Mononuclear cell (primary cell): ENCODE results near the gene GHRHR. TPM values are rescaled to one million over a fixed set of nuclear protein-coding genes. Genes with fewer than 3 reads are reported as not detected.

Source experiments
- H3K27me3 ChIP-seq: 2 replicates; pipeline ENCODE4 v1.6.0; 2011; ENCODE audit warnings: low read length, control low read depth; ENCODE audit not compliant: insufficient read depth
- H3K4me1 ChIP-seq: 2 replicates; pipeline ENCODE4 v1.5.1; 2011; ENCODE audit warnings: mild to moderate bottlenecking, low read length, control low read depth; ENCODE audit not compliant: insufficient read depth
- H3K4me3 ChIP-seq: 2 replicates; pipeline ENCODE4 v1.5.1; 2011; ENCODE audit warnings: mild to moderate bottlenecking, low read length, moderate library complexity
- H3K9me3 ChIP-seq: 2 replicates; pipeline ENCODE4 v1.5.1; 2011; ENCODE audit warnings: low read depth, mild to moderate bottlenecking, control low read depth, low read length
- total RNA-seq: library from RNA; depleted of rRNA; stranded (reverse); fragments of >200 nt; gene quantifications from one replicate; pipeline ENCODE4 v1.2.3, GENCODE V29; 2012

GHRHR gene
- total RNA-seq, 1 donor: not detected

DNA sequence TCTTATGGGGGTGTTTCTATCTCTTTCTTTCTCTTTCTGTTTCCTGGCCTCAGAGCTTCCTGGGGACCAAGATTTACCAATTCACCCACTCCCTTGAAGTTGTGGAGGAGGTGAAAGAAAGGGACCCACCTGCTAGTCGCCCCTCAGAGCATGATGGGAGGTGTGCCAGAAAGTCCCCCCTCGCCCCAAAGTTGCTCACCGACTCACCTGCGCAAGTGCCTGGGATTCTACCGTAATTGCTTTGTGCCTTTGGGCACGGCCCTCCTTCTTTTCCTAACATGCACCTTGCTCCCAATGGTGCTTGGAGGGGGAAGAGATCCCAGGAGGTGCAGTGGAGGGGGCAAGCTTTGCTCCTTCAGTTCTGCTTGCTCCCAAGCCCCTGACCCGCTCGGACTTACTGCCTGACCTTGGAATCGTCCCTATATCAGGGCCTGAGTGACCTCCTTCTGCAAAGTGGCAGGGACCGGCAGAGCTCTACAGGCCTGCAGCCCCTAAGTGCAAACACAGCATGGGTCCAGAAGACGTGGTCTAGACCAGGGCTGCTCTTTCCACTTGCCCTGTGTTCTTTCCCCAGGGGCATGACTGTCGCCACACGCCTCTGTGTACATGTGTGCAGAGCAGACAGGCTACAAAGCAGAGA is 39.9 kb upstream of the GHRHR start:
- Histone ChIP-seq H3K9me3 (no peaks in the 10 kb centered on the region), H3K4me1 (no peaks in the 10 kb centered on the region), H3K27me3 (no peaks in the 10 kb centered on the region), H3K4me3 (no peak overlapping the region)

DNA sequence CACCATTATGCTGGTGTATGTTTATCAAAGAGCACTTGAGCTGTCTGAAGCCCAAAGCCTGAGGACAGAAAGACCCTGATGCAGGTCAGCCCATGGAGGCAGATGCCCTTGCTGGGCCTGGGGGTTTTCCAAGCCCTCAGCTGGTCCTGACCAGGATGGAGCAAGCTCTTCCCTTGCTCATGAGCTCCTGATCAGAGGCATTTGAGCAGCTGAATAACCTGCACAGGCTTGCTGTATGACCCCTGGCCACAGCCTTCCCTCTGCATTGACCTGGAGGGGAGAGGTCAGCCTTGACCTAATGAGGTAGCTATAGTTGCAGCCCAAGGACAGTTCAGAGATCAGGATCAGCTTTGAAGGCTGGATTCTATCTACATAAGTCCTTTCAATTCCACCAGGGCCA is 39.1 kb upstream of the GHRHR start:
- no peaks in the 10 kb centered on the region for H3K27me3 ChIP-seq
- no peaks in the 10 kb centered on the region for H3K9me3 ChIP-seq
- H3K4me1 ChIP-seq: no peaks in the 10 kb centered on the region
- no peak overlapping the region for H3K4me3 ChIP-seq

GRCh38 chr7:30925117-30925516 is 38.6 kb upstream of the GHRHR start:
- no peaks in the 10 kb centered on the region for H3K9me3 ChIP-seq
- no peaks in the 10 kb centered on the region for H3K4me1 ChIP-seq
- H3K27me3 ChIP-seq: no peaks in the 10 kb centered on the region
- H3K4me3 ChIP-seq: no peak overlapping the region

- no peak overlapping the region for H3K4me3 ChIP-seq
- no peaks in the 10 kb centered on the region for H3K27me3 ChIP-seq
- H3K9me3 ChIP-seq: no peaks in the 10 kb centered on the region
- no peaks in the 10 kb centered on the region for H3K4me1 ChIP-seq
These were observed 37.8 kb upstream of the GHRHR start for GRCh38 chr7:30925913-30926312.

DNA sequence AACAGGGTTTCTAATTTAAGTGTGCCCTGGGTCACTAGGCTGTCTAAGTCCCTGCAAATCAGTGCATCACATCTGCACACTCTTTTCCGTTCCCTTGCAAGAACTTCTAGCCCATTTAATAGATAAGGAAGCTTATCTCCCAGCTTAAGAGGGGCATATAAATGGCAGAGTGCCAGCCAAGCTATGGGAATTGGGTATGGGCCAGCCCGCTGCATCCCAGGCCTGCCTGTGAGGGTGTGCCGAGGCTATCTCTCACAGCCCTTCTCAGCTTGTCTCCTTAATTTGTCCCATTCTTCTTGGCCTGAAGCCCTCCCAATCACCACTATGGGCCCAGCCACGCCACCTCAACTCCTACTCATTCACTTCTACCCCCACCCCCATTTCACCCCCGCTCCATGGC is 37.4 kb upstream of the GHRHR start:
- Histone ChIP-seq H3K4me3 (no peak overlapping the region), H3K27me3 (no peaks in the 10 kb centered on the region), H3K9me3 (no peaks in the 10 kb centered on the region), H3K4me1 (no peaks in the 10 kb centered on the region)

DNA sequence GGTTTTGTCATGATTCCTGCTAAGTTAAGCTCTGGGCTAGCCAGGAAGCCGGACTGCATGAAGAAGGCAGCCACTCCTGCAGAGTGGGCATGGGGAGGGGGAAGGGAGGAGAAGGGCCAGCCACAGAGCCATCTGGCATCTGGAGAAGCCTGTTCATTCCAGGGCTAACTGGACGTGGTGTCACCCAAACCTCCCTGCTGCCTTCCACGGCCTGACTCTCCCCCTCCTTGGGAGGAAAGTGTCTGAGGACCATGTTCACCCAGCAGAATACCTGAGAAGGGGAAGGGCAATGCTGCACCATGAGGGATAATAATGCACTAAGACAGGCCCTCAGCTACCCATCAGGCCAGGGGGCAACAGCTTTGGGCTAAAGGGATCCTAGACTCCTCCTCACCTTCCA is 36.7 kb upstream of the GHRHR start:
- Histone ChIP-seq H3K27me3 (no peaks in the 10 kb centered on the region), H3K4me1 (no peaks in the 10 kb centered on the region), H3K9me3 (no peaks in the 10 kb centered on the region), H3K4me3 (no peak overlapping the region)

DNA sequence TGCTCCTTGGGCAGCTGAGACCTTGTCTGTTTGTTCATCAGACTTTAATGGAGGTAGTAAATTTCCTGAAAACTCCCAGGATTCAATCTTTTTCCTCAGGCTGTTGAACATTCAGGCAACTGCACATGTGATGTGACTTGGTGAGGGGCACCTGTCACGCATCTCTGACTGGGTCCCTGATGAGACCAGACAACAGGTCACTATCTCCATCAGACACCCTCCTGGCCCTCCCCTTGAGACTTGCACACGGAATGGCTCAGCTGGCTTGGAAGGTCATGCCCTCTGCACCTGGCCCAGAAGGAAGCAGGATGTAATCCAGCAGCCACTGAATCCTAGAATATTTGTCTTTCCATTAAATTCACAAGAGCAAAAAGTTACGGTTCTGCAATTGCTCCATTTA is 36.2 kb upstream of the GHRHR start:
- H3K9me3 ChIP-seq: no peaks in the 10 kb centered on the region
- no peaks in the 10 kb centered on the region for H3K4me1 ChIP-seq
- H3K4me3 ChIP-seq: no peak overlapping the region
- H3K27me3 ChIP-seq: no peaks in the 10 kb centered on the region

GRCh38 chr7:30928254-30928872 is 35.4 kb upstream of the GHRHR start:
- no peak overlapping the region for H3K4me3 ChIP-seq
- no peaks in the 10 kb centered on the region for H3K27me3 ChIP-seq
- H3K4me1 ChIP-seq: no peaks in the 10 kb centered on the region
- no peaks in the 10 kb centered on the region for H3K9me3 ChIP-seq

GRCh38 chr7:30929686-30930085 is 34.1 kb upstream of the GHRHR start:
- Histone ChIP-seq H3K4me3 (no peak overlapping the region), H3K9me3 (no peaks in the 10 kb centered on the region), H3K27me3 (no peaks in the 10 kb centered on the region), H3K4me1 (no peaks in the 10 kb centered on the region)

- no peaks in the 10 kb centered on the region for H3K9me3 ChIP-seq
- H3K4me3 ChIP-seq: no peak overlapping the region
- H3K4me1 ChIP-seq: no peaks in the 10 kb centered on the region
- no peaks in the 10 kb centered on the region for H3K27me3 ChIP-seq
These were observed 33.1 kb upstream of the GHRHR start for GRCh38 chr7:30930621-30931020.

- Histone ChIP-seq H3K27me3 (no peaks in the 10 kb centered on the region), H3K4me1 (no peaks in the 10 kb centered on the region), H3K4me3 (no peak overlapping the region), H3K9me3 (no peaks in the 10 kb centered on the region)
These were observed 32.4 kb upstream of the GHRHR start for GRCh38 chr7:30931161-30931928.

DNA sequence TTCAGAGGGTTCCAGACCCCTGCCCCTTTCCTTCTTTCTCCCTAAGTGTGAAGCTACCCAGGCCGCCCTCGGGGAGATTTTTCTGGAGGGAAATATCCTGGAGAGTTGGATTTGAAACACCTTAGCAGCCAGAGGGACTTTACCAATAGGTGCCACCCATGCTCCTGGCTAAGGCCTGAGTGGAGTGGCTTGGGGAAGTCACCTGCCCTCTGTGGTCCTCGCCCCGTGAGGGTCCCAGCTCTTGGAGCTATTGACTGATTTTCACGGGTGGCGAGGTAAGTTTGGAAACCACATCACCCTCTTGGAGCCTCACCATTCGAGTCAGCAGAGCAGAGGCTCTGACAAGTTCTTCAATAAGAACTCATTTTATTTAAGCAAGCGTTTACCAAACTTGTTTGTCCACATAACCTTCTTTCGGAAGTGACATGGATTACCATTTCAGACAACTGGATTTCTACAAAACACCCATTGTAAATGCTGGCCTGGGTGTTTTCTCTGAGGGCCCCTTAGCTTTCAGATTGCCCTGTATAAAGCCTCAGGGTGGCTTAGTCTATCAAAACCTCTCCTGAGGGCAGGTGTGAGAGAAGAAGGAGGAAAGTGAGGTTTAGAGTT is 31.7 kb upstream of the GHRHR start:
- Histone ChIP-seq H3K4me3 (no peak overlapping the region), H3K9me3 (no peaks in the 10 kb centered on the region), H3K27me3 (no peaks in the 10 kb centered on the region), H3K4me1 (no peaks in the 10 kb centered on the region)

- Histone ChIP-seq H3K4me3 (no peak overlapping the region), H3K4me1 (no peaks in the 10 kb centered on the region), H3K9me3 (no peaks in the 10 kb centered on the region), H3K27me3 (no peaks in the 10 kb centered on the region)
These were observed 31.2 kb upstream of the GHRHR start for GRCh38 chr7:30932562-30932961.

GRCh38 chr7:30933124-30933974 is 30.4 kb upstream of the GHRHR start:
- H3K4me3 ChIP-seq: no peak overlapping the region
- H3K9me3 ChIP-seq: no peaks in the 10 kb centered on the region

GRCh38 chr7:30934225-30934624 is 29.5 kb upstream of the GHRHR start:
- H3K4me3 ChIP-seq: no peak overlapping the region
- no peaks in the 10 kb centered on the region for H3K4me1 ChIP-seq

More at GRCh38 chr7:30933124-30933974, 30.4 kb upstream of the GHRHR start:
- H3K27me3 ChIP-seq: peaks cover under 1% of the 10 kb centered on the region
- no peaks in the 10 kb centered on the region for H3K4me1 ChIP-seq

More at GRCh38 chr7:30934225-30934624, 29.5 kb upstream of the GHRHR start:
- Histone ChIP-seq H3K27me3 (peaks cover 8% of the 10 kb centered on the region), H3K9me3 (no peaks in the 10 kb centered on the region)
